ENCODE measurements around the gene ENTPD5. TPM values are rescaled to one million over a fixed set of nuclear protein-coding genes. Genes with fewer than 3 reads are reported as not detected.
"Not testable (repeated sequence)": the region's sequence is repeated elsewhere in the genome, so short reads cannot be mapped to it uniquely, and the experiment has no call there.

ENTPD5 gene
- total RNA-seq, 1 donor from 2014 or later, result 2.7 TPM

- no peak for DNase-seq (ENCODE audit: low read depth)
- no peak for TF ChIP-seq CTCF (conservative IDR thresholded peaks at IDR 0.05; ENCODE audit: low read depth, low read length)
- no peak overlapping the region for H3K4me3 ChIP-seq (ENCODE audit: low read depth, low read length)
Observed at GRCh38 chr14:74008843-74009499, 10.1 kb downstream of the ENTPD5 start.

DNA sequence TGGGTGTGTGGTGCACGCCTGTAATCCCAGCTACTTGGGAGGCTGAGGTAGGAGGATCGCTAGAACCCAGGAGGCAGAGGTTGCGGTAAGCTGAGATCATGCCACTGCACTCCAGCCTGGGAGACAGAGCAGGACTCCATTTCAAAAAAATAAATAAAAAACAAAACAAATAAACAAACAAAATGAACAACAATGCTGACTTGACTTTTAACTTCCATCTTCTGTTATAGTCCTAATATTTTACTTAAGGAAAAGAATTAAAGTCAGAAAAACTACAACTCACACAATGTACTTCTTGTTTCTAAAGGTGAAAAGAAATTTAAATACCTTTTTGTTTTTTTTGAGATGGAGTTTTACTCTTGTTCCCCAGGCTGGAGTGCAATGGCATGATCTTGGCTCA lies 13.4 kb downstream of the ENTPD5 start:
- not testable (repeated sequence) for H3K4me3 ChIP-seq (ENCODE audit: low read depth, low read length); DNase-seq (ENCODE audit: low read depth)

DNA sequence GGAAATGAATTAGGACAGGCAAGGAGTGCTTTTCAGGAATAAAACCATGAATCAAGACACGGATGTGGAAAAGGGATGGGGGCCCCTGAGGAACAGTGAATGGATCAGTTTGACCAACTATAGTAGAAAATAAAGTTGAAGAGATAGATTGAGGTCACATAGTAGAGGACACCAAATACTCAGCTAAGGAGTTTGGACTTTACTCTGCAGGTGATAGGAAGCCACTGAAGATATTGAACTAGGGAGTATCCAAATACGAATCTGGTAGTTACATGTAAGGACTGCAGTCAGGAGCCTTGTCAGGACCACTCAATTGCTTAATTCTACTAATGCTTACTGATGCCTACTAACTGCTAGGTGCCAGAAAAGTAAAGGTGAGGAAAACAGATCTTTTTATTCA lies 20.4 kb downstream of the ENTPD5 start:
- no peak overlapping the region for H3K4me3 ChIP-seq (ENCODE audit: low read depth, low read length)
- DNase-seq (ENCODE audit: low read depth), result no peak
- TF ChIP-seq CTCF (conservative IDR thresholded peaks at IDR 0.05; ENCODE audit: low read depth, low read length), result no peak

GRCh38 chr14:73997944-73998447 lies 21.1 kb downstream of the ENTPD5 start:
- no peak for DNase-seq (ENCODE audit: low read depth)
- no peak overlapping the region for H3K4me3 ChIP-seq (ENCODE audit: low read depth, low read length)
- no peak for TF ChIP-seq CTCF (conservative IDR thresholded peaks at IDR 0.05; ENCODE audit: low read depth, low read length)

- no peak for DNase-seq (ENCODE audit: low read depth)
- peak overlapping the region; percentile 2 for H3K4me3 ChIP-seq (ENCODE audit: low read depth, low read length)
- TF ChIP-seq CTCF (conservative IDR thresholded peaks at IDR 0.05; ENCODE audit: low read depth, low read length), result no peak
Observed at GRCh38 chr14:73997108-73997943, 21.8 kb downstream of the ENTPD5 start.

DNA sequence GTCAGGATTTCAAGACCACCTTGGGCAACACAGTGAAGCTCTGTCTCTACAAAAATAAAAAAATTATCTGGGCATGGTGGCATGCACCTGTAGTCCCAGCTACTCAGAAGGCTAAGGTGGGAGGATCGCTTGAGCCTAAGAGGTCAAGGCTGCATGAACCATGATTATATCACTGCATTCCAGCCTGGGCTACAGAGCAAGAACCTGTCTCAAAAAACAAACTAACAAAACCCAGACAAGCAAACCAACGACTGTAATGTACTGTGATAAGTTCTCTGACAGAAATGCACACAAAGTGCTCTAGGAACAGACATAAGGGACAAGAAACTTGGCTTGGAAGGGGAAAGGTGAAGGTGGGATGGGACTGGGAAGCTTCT lies 22.4 kb downstream of the ENTPD5 start:
- no peak for DNase-seq (ENCODE audit: low read depth)
- H3K4me3 ChIP-seq (ENCODE audit: low read depth, low read length), result peak overlapping the region; percentile 2
- TF ChIP-seq CTCF (conservative IDR thresholded peaks at IDR 0.05; ENCODE audit: low read depth, low read length), result no peak

- peak overlapping the region; percentile 22 for H3K4me3 ChIP-seq (ENCODE audit: low read depth, low read length)
- no peak for TF ChIP-seq CTCF (conservative IDR thresholded peaks at IDR 0.05; ENCODE audit: low read depth, low read length)
- no peak for DNase-seq (ENCODE audit: low read depth)
Observed at GRCh38 chr14:73995977-73996378, 23.1 kb downstream of the ENTPD5 start.

DNA sequence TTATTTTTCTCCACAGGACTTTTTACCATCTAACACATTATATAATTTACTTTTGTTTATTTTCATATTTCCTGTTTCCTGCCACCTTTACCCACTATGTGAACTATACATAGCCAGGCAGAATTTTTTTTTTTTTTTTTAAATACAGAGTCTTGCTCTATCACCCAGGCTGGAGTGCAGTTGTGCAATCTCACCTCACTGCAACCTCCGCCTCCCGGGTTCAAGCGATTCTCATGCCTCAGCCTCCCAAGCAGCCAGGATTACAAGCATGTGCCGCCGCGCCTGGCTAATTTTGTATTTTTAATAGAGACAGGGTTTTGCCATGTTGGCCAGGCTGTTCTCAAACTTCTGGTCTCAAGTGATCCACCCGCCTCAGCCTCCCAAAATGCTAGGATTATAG lies 24.2 kb downstream of the ENTPD5 start:
- not testable (repeated sequence) for DNase-seq (ENCODE audit: low read depth)

More for the DNA sequence above, 24.2 kb downstream of the ENTPD5 start:
- not testable (repeated sequence) for H3K4me3 ChIP-seq (ENCODE audit: low read depth, low read length)
